NCI-H2196 treated with DMSO at 0.1 percent for 48 hours (cell line): ENCODE data around the gene HNRNPH1.

Experiments used
- DNase-seq: peaks from one replicate; lab custom pipeline; 2025; ENCODE audit not compliant: unreplicated experiment; lab: John Stamatoyannopoulos, UW

The HNRNPH1 gene

DNA sequence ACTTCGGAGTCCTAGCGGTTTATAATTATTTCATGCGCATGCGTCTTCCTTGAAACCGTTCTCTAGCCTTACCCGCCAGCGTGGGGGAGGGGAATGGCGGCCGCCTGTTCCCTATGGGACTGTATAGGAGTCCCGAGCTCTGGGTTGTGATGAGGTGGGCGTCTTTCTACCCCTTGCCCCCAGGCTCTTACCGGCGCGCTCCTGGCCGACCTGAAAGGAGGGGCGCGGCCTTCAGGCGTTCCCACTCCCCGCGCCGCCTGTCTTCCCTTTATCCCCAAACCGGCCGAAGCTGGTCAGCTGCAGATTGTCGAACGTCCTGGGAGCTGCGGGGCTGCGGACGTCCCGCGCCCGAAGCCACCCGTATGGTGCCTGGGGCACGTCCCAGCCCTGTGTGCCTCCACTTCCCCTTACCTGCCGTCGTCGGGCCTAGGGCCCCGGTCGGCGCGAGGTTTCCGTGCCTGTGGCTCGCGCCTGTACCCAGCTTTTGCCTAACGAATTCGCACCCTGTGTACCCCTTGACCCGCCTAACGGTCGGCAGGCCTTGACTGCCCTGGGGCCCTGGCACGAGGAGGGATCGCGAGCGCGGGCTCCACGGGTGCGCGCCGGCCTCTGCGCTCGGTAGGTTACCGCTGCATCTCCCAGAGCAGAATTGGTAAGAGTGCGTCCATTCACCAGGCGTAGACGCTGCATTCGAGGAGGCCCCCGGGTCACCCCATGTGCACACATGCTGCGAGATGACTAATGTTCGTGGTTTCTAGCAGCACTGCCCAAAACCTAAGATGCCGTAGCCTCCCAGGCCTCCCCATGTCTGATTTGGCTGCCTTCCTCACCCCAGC, 653 bp upstream of the HNRNPH1 start:
- DNase-seq = no peak

- DNase-seq = no peak
Measured at GRCh38 chr5:179621551-179622214, 1.8 kb downstream of the HNRNPH1 start.

DNA sequence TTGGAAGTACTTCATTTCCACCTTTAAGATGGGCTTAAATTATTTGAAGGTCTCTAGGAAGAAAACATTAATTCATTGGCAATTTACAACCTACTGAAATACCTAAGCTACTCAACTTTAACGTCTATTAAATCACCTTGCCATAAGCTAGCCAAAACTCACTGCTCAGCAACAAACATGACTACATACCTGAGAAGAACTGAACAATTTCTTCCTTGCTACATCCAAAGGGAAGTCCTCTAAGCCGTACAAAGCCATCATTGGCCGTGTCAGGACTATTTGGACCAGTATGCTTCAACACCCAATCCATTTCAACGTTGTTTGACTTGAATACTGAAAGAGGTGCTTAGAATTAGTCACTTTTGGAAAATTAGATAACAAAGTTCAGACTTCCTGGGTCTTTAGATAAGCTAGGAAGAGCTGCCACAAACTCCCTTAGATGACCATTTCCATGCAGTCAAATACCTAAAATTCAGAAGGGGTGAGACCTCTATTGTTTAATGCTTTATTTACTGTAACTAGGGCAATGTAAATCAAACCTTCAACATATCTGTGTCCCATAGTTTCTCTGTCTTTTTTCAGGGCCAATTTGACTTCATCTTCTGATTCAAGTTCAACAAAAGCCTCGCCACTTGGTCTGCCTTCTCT, 2.6 kb downstream of the HNRNPH1 start:
- DNase-seq = no peak

GRCh38 chr5:179620293-179620692, 3.2 kb downstream of the HNRNPH1 start:
- DNase-seq = no peak

DNA sequence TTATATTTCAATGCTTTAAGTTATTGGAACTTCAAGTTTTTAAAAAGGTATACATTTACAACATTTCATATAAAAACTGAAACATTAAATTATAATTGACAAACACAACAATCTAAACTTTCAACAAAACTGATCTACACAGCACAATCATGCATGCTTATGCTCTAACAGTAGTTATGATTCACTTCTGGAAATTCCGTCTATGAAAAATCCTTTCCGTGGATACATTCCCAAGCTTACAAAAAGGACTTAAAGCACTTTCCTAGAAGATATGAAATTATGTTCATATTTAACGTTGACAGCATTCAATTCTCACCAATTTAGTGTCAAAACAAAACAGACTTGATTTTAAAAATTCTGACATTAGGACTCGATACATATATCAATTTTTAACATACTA, 3.7 kb downstream of the HNRNPH1 start:
- no peak for DNase-seq

DNA sequence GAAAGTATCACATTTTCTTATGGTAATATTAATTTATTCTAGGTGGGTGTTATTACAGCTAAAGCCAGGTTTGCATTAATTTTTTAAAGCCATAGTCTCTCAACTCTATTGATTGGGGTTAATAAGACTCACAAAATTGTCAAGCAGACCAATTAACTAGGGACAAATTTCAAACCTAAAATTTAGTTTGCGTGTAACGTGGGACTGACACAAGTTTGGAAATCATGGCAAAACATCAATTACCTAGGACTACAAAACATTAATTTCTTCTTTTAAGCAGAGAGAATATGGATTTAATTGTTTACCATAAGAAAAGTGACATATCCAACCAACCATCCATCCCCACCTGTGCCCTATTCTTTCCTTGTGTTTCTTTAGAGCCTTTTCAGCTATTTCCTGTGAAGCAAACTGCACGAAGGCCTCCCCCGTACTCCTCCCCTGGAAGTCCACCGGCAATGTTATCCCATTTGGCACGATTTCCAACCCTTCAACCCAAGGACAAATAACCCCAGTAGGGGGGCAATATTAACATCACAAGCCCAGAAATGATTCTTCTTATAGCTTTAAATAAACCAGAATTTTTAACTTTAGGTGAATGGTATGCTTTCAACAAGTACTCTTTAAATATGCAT, 4.4 kb downstream of the HNRNPH1 start:
- no peak for DNase-seq

GRCh38 chr5:179617930-179618329, 5.5 kb downstream of the HNRNPH1 start:
- DNase-seq = no peak

GRCh38 chr5:179616002-179616594, 7.4 kb downstream of the HNRNPH1 start:
- no peak for DNase-seq

GRCh38 chr5:179615203-179615602, 8.3 kb downstream of the HNRNPH1 start:
- no peak for DNase-seq

DNA sequence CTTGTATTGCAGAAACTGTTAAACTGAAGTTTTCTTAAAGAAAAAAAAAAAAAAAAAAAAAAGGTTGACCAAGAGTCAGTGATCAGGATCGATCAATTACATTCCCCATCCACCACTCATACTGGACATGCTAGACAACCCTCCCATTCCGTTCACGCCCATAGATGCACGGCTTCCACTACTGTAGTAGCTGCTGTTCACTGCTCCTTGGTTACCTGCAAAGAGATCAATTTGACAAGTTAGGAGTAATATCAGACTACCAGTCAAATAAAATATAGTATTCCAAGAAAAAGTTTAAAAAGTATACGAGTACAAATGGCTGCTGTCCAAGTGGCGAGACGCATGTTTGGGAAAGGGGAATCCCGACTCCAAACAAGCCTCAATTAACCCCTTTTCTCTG, 8.7 kb downstream of the HNRNPH1 start:
- no peak for DNase-seq

DNA sequence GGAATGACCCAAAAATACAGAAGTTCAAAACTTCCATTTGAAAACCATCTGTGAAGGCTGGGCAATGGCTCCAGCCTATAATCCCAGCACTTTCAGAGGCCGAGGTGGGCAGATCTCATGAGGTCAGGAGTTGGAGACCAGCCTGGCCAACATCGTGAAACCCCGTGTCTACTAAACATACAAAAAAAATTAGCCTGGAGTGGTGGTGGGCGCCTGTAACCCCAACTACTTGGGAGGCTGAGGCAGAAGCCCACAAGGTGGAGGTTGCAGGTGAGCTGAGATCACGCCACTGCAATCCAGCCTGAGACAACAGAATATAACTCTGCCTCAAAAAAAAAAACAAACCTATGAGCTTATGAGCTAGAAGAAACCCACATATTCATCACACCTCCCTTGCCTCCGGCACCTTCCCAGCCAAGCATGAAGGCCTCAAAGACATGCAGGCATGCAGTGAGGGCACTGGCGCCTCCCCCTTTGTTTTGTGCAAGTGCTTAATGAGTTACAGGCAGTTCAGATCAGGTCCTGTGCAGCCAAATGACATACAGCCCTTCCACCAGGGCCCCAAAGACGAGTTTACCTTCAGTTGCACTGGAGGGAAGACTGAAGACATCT, 9.9 kb downstream of the HNRNPH1 start:
- DNase-seq = no peak

DNA sequence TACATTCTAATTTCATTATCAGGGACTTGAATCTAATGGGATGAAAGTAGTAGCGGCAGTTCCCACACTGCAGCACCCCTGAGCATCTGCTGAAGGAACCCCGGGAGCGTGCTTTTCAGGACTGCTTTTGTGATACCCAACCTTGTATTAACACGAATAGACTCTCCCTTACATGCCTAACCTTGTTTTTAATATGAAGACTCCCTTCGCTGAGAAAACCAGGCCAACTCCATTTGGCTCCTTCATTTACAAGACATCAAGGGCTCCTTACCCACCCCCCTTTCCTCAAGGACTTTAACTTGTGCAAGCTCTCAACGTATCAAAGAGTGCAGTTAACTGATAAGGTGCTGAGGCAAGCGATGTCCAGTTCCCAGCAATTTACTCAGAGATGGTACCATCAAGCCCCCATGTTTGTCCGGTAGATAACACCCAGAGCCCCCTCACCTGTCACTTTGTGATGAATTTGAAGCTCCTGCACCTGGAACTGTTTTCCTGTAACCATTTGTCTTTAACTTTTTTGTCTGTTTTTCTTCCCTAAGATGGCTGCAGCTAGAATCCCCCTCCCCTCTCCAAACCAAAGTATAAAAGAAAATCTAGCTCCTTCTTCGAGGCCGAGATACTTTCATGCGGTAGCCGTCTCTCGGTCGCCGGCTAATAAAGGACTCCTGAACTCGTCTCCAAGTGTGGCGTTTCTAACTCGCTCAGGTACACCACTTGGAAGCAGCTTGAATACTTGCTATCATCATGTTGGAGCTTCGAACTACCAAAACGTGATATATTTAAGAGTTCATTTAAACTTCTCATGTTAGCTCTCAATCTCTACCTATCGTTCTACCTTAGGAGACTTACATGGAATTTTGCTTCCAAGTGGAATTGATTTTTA, 10.7 kb downstream of the HNRNPH1 start:
- no peak for DNase-seq

GRCh38 chr5:179610903-179611265, 12.6 kb downstream of the HNRNPH1 start:
- no peak for DNase-seq

DNA sequence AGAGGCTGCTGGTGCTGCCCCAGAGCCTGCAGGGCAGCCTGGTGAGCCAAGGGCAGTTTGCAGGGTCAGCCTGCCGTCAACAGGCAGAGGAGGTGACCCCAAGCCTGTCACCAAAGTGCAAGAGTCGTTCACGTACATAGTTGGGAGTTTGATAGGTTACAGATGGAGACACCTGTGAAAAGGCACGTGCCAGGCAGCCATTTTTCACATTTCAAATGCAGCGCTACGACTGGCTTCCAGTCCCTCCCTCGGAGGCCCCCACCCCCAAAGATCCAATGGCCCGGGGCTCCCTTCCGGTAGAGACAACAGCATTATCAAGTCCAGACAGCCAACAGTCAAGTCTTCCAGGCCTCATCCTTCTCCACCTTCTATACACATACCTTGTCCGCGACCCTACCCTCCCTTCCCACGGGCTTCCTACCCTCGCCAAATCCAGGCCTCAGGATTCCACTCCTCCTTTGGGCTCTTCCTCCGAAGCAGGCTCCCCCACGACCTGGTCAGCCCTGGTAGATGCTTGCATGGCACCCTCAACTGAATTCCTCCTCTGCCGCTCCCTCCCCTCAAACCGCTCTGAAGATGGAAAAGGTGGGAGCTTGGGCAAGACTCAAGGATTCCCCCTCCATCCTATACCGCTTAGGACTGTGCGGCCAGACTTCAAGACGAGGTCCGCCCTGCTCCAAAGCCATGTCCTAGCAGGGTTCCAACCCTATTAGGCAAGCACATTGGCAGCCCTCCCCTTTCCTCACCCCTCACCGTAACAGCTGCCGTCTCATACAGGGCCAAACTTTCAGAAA, 13.2 kb downstream of the HNRNPH1 start:
- no peak for DNase-seq

- DNase-seq = no peak
Measured at GRCh38 chr5:179609834-179610108, 13.7 kb downstream of the HNRNPH1 start.

GRCh38 chr5:179608131-179608581, 15.3 kb downstream of the HNRNPH1 start:
- no peak for DNase-seq

DNA sequence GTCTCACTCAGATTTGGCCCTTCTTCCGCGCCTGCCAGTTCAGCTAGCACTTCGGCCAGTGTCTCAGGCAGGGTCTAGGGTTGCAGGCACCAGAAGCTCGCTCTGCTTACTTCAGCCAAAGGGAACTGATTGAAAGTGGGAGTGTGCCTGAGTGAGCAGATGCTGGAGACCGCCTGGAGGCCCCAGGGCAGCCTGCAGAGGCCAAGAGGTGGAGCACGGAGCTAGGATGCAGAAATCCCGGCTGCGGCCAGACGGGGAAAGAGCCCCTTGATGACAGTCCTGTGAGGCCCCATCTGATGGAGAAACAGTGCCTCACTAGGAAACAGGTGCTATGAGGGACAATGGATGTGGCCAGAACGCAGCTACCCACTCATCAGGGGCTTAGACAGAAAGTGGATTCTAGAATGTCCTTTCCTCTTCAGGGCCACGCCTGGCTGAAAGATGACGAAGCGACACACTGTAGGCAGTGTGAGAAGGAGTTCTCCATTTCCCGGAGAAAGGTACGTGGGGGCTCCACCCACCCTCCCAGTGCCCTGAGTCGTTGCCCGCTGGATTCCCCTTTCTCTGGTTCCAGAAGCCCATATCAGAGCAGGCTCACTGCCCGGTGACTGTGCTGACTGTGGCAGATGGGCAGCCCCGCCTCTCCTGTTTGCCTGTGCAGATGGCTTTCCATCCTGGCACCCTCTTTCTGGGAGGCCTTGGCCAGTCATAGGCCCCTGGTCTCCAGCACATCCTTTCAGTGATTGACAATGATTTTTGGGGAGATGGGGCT, 16.1 kb downstream of the HNRNPH1 start:
- no peak for DNase-seq

- DNase-seq = no peak
Measured at GRCh38 chr5:179606910-179607159, 16.6 kb downstream of the HNRNPH1 start.
